VCaP (cell line): ENCODE measurements around the gene IMPDH1.
A peak's percentile ranks its signal among the peaks of the same experiment; 100 is the strongest.

Source experiments
- H3K27ac ChIP-seq: fragments of 450-650 bp; 2 replicates; pipeline ENCODE4 v1.5.1; 2017
- CTCF ChIP-seq: fragments of 450-650 bp; conservative IDR thresholded peaks from 2 replicates; pipeline ENCODE4 v1.5.1; 2017; ENCODE audit warnings: mild to moderate bottlenecking, moderate library complexity

IMPDH1 gene

GRCh38 chr7:128403676-128404075 lies 6.1 kb downstream of the IMPDH1 start:
- H3K27ac ChIP-seq = peak overlapping the region; percentile 93
- no peak for TF ChIP-seq CTCF

- TF ChIP-seq CTCF = no peak
- no peak overlapping the region for H3K27ac ChIP-seq
Observed at GRCh38 chr7:128402356-128402755, 7.4 kb downstream of the IMPDH1 start.

- no peak overlapping the region for H3K27ac ChIP-seq
- TF ChIP-seq CTCF = no peak
Observed at GRCh38 chr7:128400566-128400965, 9.2 kb downstream of the IMPDH1 start.

GRCh38 chr7:128399991-128400390 lies 9.8 kb downstream of the IMPDH1 start:
- TF ChIP-seq CTCF = no peak
- H3K27ac ChIP-seq = no peak overlapping the region

- H3K27ac ChIP-seq = no peak overlapping the region
- TF ChIP-seq CTCF = no peak; the same call in none of the 2 replicates
Observed at GRCh38 chr7:128398841-128399135, 11.0 kb downstream of the IMPDH1 start.

GRCh38 chr7:128398016-128398840 lies 11.6 kb downstream of the IMPDH1 start:
- peak; percentile 96 for TF ChIP-seq CTCF
- no peak overlapping the region for H3K27ac ChIP-seq

GRCh38 chr7:128396357-128396756 lies 13.4 kb downstream of the IMPDH1 start:
- no peak overlapping the region for H3K27ac ChIP-seq
- no peak for TF ChIP-seq CTCF
